ENCODE data around the gene CEP135. TPM values are rescaled to one million over a fixed set of nuclear protein-coding genes. Genes with fewer than 3 reads are reported as not detected.

The CEP135 gene
- total RNA-seq, 1 experiment from 2014 or later = 19.1 TPM

- Histone ChIP-seq H3K9ac (ENCODE audit: low read length) (no peak overlapping the region), H3K4me1 (ENCODE audit: insufficient read depth, low read length) (no peaks in the 10 kb centered on the region), H3F3A (ENCODE audit: low read length, unreplicated experiment) (no peaks in the 10 kb centered on the region), H3K79me2 (ENCODE audit: low read length) (no peaks in the 10 kb centered on the region), H3K4me3 (ENCODE audit: low read length) (no peak overlapping the region), H3K36me3 (ENCODE audit: low read depth, low read length) (no peaks in the 10 kb centered on the region), H3K9me2 (replicated peaks; ENCODE audit: low read length) (no peaks in the 10 kb centered on the region), H3K4me2 (ENCODE audit: low read length) (no peak overlapping the region), H3K27me3 (ENCODE audit: low read length) (no peaks in the 10 kb centered on the region), H2AFZ (ENCODE audit: low read length) (no peak overlapping the region), H4K20me1 (ENCODE audit: low read length) (no peaks in the 10 kb centered on the region), H3K27ac (ENCODE audit: low read length) (no peak overlapping the region), H3K9me3 (ENCODE audit: low read length) (no peaks in the 10 kb centered on the region)
- intact Hi-C loops (cut with micrococcal nuclease) = no loop called here
- DNase-seq (no peak), ATAC-seq (no peak)
- POLR2A ChIA-PET (ENCODE audit: unreplicated experiment) = no interaction called here
- no TSS peak for BruUV-seq (replicated peaks)
- TF ChIP-seq EZH2phosphoT487 (IDR thresholded peaks at IDR 0.05; ENCODE audit: borderline replicate concordance, low read length) (no peak), EZH2 (IDR thresholded peaks at IDR 0.05; ENCODE audit: low read length, unreplicated experiment) (no peak)
- TF ChIP-seq, protein P1, sequence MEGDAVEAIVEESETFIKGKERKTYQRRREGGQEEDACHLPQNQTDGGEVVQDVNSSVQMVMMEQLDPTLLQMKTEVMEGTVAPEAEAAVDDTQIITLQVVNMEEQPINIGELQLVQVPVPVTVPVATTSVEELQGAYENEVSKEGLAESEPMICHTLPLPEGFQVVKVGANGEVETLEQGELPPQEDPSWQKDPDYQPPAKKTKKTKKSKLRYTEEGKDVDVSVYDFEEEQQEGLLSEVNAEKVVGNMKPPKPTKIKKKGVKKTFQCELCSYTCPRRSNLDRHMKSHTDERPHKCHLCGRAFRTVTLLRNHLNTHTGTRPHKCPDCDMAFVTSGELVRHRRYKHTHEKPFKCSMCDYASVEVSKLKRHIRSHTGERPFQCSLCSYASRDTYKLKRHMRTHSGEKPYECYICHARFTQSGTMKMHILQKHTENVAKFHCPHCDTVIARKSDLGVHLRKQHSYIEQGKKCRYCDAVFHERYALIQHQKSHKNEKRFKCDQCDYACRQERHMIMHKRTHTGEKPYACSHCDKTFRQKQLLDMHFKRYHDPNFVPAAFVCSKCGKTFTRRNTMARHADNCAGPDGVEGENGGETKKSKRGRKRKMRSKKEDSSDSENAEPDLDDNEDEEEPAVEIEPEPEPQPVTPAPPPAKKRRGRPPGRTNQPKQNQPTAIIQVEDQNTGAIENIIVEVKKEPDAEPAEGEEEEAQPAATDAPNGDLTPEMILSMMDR (conservative IDR thresholded peaks at IDR 0.05; ENCODE audit: low read depth, low read length) = no peak
- CTCF ChIA-PET = no interaction called here
These were observed 17.7 kb upstream of the CEP135 start for GRCh38 chr4:55931043-55931442.

DNA sequence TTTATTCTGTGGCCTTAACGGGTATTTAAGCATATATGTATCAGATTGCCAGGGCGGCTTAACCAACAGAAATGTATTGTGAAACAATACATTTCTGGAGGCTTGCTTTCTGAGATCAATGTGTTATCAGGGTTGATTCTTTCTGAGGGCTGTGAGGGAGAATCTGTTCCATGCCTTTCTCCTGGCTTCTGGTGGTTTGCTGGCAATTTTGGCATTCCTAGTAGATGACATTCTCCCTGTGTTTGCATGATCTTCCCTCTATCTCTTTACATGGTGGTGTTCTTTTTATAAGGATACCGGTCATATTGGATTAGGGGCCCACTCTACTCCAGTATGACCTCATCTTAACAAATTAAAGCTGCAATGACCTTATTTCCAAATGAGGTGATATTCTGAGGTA lies 16.9 kb upstream of the CEP135 start:
- H3K9me2 ChIP-seq (replicated peaks; ENCODE audit: low read length) = no peaks in the 10 kb centered on the region
- no peak overlapping the region for H3K4me2 ChIP-seq (ENCODE audit: low read length)
- H3K9me3 ChIP-seq (ENCODE audit: low read length) = no peaks in the 10 kb centered on the region
- no TSS peak for BruUV-seq (replicated peaks)
- ChIA-PET CTCF (no interaction called here), POLR2A (ENCODE audit: unreplicated experiment) (no interaction called here)
- no peaks in the 10 kb centered on the region for H3K4me1 ChIP-seq (ENCODE audit: insufficient read depth, low read length)
- H3K27ac ChIP-seq (ENCODE audit: low read length) = no peak overlapping the region
- no peaks in the 10 kb centered on the region for H3F3A ChIP-seq (ENCODE audit: low read length, unreplicated experiment)
- ATAC-seq (no peak), DNase-seq (no peak)
- H3K4me3 ChIP-seq (ENCODE audit: low read length) = no peak overlapping the region
- no peaks in the 10 kb centered on the region for H3K79me2 ChIP-seq (ENCODE audit: low read length)
- H4K20me1 ChIP-seq (ENCODE audit: low read length) = no peaks in the 10 kb centered on the region
- no peak overlapping the region for H2AFZ ChIP-seq (ENCODE audit: low read length)
- TF ChIP-seq EZH2phosphoT487 (IDR thresholded peaks at IDR 0.05; ENCODE audit: borderline replicate concordance, low read length) = no peak
- intact Hi-C loops (cut with micrococcal nuclease) = no loop called here
- H3K9ac ChIP-seq (ENCODE audit: low read length) = no peak overlapping the region
- H3K36me3 ChIP-seq (ENCODE audit: low read depth, low read length) = no peaks in the 10 kb centered on the region
- no peaks in the 10 kb centered on the region for H3K27me3 ChIP-seq (ENCODE audit: low read length)

- H3K27ac ChIP-seq (ENCODE audit: low read length) = no peak overlapping the region
- POLR2A ChIA-PET (ENCODE audit: unreplicated experiment) = no interaction called here
These were observed 16.2 kb upstream of the CEP135 start for GRCh38 chr4:55932511-55932910.

More at GRCh38 chr4:55932511-55932910, 16.2 kb upstream of the CEP135 start:
- Histone ChIP-seq H3K9me2 (replicated peaks; ENCODE audit: low read length) (no peaks in the 10 kb centered on the region), H3K9me3 (ENCODE audit: low read length) (no peaks in the 10 kb centered on the region), H3K27me3 (ENCODE audit: low read length) (no peaks in the 10 kb centered on the region), H3K36me3 (ENCODE audit: low read depth, low read length) (no peaks in the 10 kb centered on the region), H3K9ac (ENCODE audit: low read length) (no peak overlapping the region), H2AFZ (ENCODE audit: low read length) (no peak overlapping the region), H3K4me3 (ENCODE audit: low read length) (no peak overlapping the region), H3K4me1 (ENCODE audit: insufficient read depth, low read length) (no peaks in the 10 kb centered on the region), H3K79me2 (ENCODE audit: low read length) (no peaks in the 10 kb centered on the region), H3F3A (ENCODE audit: low read length, unreplicated experiment) (no peaks in the 10 kb centered on the region), H3K4me2 (ENCODE audit: low read length) (no peak overlapping the region), H4K20me1 (ENCODE audit: low read length) (no peaks in the 10 kb centered on the region)
- CTCF ChIA-PET = no interaction called here
- no TSS peak for BruUV-seq (replicated peaks)
- ATAC-seq (no peak), DNase-seq (no peak)
- intact Hi-C loops (cut with micrococcal nuclease) = no loop called here
- TF ChIP-seq, protein P1 (conservative IDR thresholded peaks at IDR 0.05; ENCODE audit: low read depth, low read length) = no peak
- TF ChIP-seq EZH2 (IDR thresholded peaks at IDR 0.05; ENCODE audit: low read length, unreplicated experiment) (no peak), EZH2phosphoT487 (IDR thresholded peaks at IDR 0.05; ENCODE audit: borderline replicate concordance, low read length) (no peak)

Data from PC-3 (cell line).